HEK293 (cell line): ENCODE results near the gene TSSK6.
A peak's percentile ranks its signal among the peaks of the same experiment; 100 is the strongest.

Source experiments
- CTCF ChIA-PET: fragments of 350-600 bp; formaldehyde crosslinking; extraction: SDS; loops from one replicate; lab custom pipeline; 2021; ENCODE audit warnings: antibody characterized with exemption; lab: Yijun Ruan, JAX
- POLR2A ChIA-PET: fragments of 300-600 bp; formaldehyde crosslinking; extraction: SDS; loops from one replicate; lab custom pipeline; 2020; ENCODE audit warnings: antibody characterized with exemption, inconsistent platforms; lab: Yijun Ruan, JAX
- H3K27ac ChIP-seq: fragments of 200-500 bp; sonication (Bioruptor generic); 2 replicates; pipeline ENCODE4 v1.5.1; 2014; ENCODE audit warnings: low read depth, low read length, control low read depth, inconsistent platforms; ENCODE audit errors: extremely low read depth
- H3K36me3 ChIP-seq, 2 experiments: fragments of 200-500 bp in 1 of 2; sonication (Bioruptor generic) in 1 of 2; 1 replicate in 1 of 2; 2 replicates in 1 of 2; pipeline ENCODE4 v1.5.1; 2014 to 2017; ENCODE audit warnings: inconsistent platforms in 2 of 2, low read length in 2 of 2; ENCODE audit not compliant: control insufficient read depth in 2 of 2, insufficient read depth in 1 of 2
- H3K4me1 ChIP-seq: fragments of 200-500 bp; sonication (Bioruptor generic); 2 replicates; pipeline ENCODE4 v1.5.1; 2014; ENCODE audit warnings: mild to moderate bottlenecking, low read length, inconsistent platforms; ENCODE audit not compliant: control insufficient read depth, insufficient read depth
- H3K4me3 ChIP-seq: 2 replicates; pipeline ENCODE4 v1.5.1; 2011; ENCODE audit warnings: low read depth, mild to moderate bottlenecking, control low read depth, low read length, moderate library complexity
- H3K9me3 ChIP-seq: fragments of 200-500 bp; sonication (Bioruptor generic); 2 replicates; pipeline ENCODE4 v1.5.1; 2014; ENCODE audit warnings: low read depth, low read length, inconsistent platforms; ENCODE audit not compliant: control insufficient read depth, insufficient read depth
- HIC1 ChIP-seq: fragments of 450-650 bp; formaldehyde crosslinking; IDR thresholded peaks from 2 replicates; pipeline ENCODE4 v1.5.1; 2016; ENCODE audit warnings: missing biosample characterization, missing genetic modification characterization
- PRDM6 ChIP-seq: fragments of 450-650 bp; formaldehyde crosslinking; IDR thresholded peaks from 2 replicates; pipeline ENCODE4 v1.5.1; 2017; ENCODE audit warnings: missing biosample characterization, missing genetic modification characterization
- SETDB1 ChIP-seq: IDR thresholded peaks from one replicate; pipeline ENCODE4 v1.6.1; 2017; ENCODE audit warnings: mild to moderate bottlenecking, low read length, moderate library complexity, mixed read lengths; ENCODE audit not compliant: insufficient read length
- SP2 ChIP-seq: fragments of 450-650 bp; formaldehyde crosslinking; IDR thresholded peaks from 2 replicates; pipeline ENCODE4 v1.5.1; 2016; ENCODE audit warnings: missing biosample characterization, missing genetic modification characterization
- SP3 ChIP-seq: fragments of 450-650 bp; formaldehyde crosslinking; IDR thresholded peaks from 2 replicates; pipeline ENCODE4 v1.5.1; 2016; ENCODE audit warnings: missing biosample characterization, missing genetic modification characterization
- ZBTB1 ChIP-seq: fragments of 450-650 bp; formaldehyde crosslinking; IDR thresholded peaks from 2 replicates; pipeline ENCODE4 v1.5.1; 2016; ENCODE audit warnings: missing biosample characterization, missing genetic modification characterization
- ZBTB21 ChIP-seq: fragments of 450-650 bp; formaldehyde crosslinking; IDR thresholded peaks from 2 replicates; pipeline ENCODE4 v1.5.1; 2017; ENCODE audit warnings: missing biosample characterization, missing genetic modification characterization
- ZNF133 ChIP-seq: fragments of 450-650 bp; formaldehyde crosslinking; IDR thresholded peaks from 2 replicates; pipeline ENCODE4 v1.5.1; 2016; ENCODE audit warnings: missing biosample characterization, missing genetic modification characterization
- ZNF184 ChIP-seq: fragments of 450-650 bp; IDR thresholded peaks from 2 replicates; pipeline ENCODE4 v1.5.1; 2018; ENCODE audit warnings: missing biosample characterization, mild to moderate bottlenecking, missing genetic modification characterization
- ZNF335 ChIP-seq: fragments of 450-650 bp; formaldehyde crosslinking; conservative IDR thresholded peaks from 2 replicates; pipeline ENCODE4 v1.5.1; 2016; ENCODE audit warnings: missing biosample characterization, missing genetic modification characterization
- ZNF362 ChIP-seq: fragments of 450-650 bp; formaldehyde crosslinking; IDR thresholded peaks from 2 replicates; pipeline ENCODE4 v1.5.1; 2016; ENCODE audit warnings: missing biosample characterization, missing genetic modification characterization
- ZNF404 ChIP-seq: fragments of 450-650 bp; formaldehyde crosslinking; IDR thresholded peaks from 2 replicates; pipeline ENCODE4 v1.5.1; 2017; ENCODE audit warnings: missing biosample characterization, missing genetic modification characterization
- ZNF561 ChIP-seq: fragments of 450-650 bp; IDR thresholded peaks from 2 replicates; pipeline ENCODE4 v1.5.1; 2018; ENCODE audit warnings: missing biosample characterization, missing genetic modification characterization, borderline replicate concordance

The TSSK6 gene

GRCh38 chr19:19514881-19515641, at the start of gene TSSK6:
Gene TSSK6, minus strand, starts transcription at chr19:19515548. Its CDS starts 121 bp downstream, at chr19:19515427.
- H3K4me1 ChIP-seq, result no peaks in the 10 kb centered on the region
- ChIA-PET CTCF (interaction anchor here (0.7 to 0.9 kb wide), 2 partner anchors 17 to 149 kb away, joined by 3 read pairs; no protein-coding TSS in a partner anchor), POLR2A (interaction anchor here (0.7 to 2.4 kb wide), 3 partner anchors 10 to 110 kb away, joined by 3 to 6 read pairs (median 3); partner anchors contain the start of genes GATAD2A and YJEFN3)
- H3K4me3 ChIP-seq, result peak within 1 kb of the TSS; percentile 83
- H3K36me3 ChIP-seq, result peaks cover 8 to 19% of the 10 kb centered on the region in 2 experiments; a peak in 2 of 3 replicates
- no peak for TF ChIP-seq ZNF362
- peak within 1 kb of the TSS; percentile 33; the same call in 1 of the 2 replicates for H3K27ac ChIP-seq
- H3K9me3 ChIP-seq, result no peaks in the 10 kb centered on the region

- Histone ChIP-seq H3K4me1 (no peaks in the 10 kb centered on the region), H3K4me3 (no peak overlapping the region), H3K27ac (no peak overlapping the region), H3K36me3 (peaks cover 0 to 14% of the 10 kb centered on the region in 2 experiments; a peak in 2 of 3 replicates), H3K9me3 (no peaks in the 10 kb centered on the region)
- ChIA-PET POLR2A (no interaction called here), CTCF (no interaction called here)
- TF ChIP-seq SETDB1 (no peak), ZBTB21 (tag by site-specific recombination) (no peak), HIC1 (tag by site-specific recombination) (no peak), ZNF184 (no peak), ZNF561 (tag by site-specific recombination) (no peak)
These were observed 48.0 kb upstream of the TSSK6 start for GRCh38 chr19:19563348-19563848.

GRCh38 chr19:19562665-19563347, 47.5 kb upstream of the TSSK6 start:
- no peak for TF ChIP-seq ZNF404
- no peak for TF ChIP-seq ZNF335 (tag by site-specific recombination)
- no peak for TF ChIP-seq SP3 (tag by site-specific recombination)
- TF ChIP-seq PRDM6, result no peak
- no peak for TF ChIP-seq SP2 (tag by site-specific recombination)
- no peak for TF ChIP-seq ZBTB1 (tag by site-specific recombination)
- TF ChIP-seq ZNF133 (tag by site-specific recombination), result no peak
- ChIA-PET POLR2A (no interaction called here), CTCF (interaction anchor here (0.7 kb wide), 1 partner anchor 9 kb away, joined by 3 read pairs; no protein-coding TSS in a partner anchor)
- Histone ChIP-seq H3K36me3 (peaks cover 0 to 14% of the 10 kb centered on the region in 2 experiments; a peak in 2 of 3 replicates), H3K4me1 (no peaks in the 10 kb centered on the region), H3K4me3 (no peak overlapping the region), H3K9me3 (no peaks in the 10 kb centered on the region), H3K27ac (no peak overlapping the region)
